HG03139 (cell line): ENCODE results near the gene TNC.
"Not testable (repeated sequence)": the region's sequence is repeated elsewhere in the genome, so short reads cannot be mapped to it uniquely, and the experiment has no call there.

Source experiments
- ATAC-seq: cut with Tn5 transposase; IDR thresholded peaks from one replicate; pipeline ENCODE4 v1.9.1; 2021; ENCODE audit not compliant: unreplicated experiment

The TNC gene

DNA sequence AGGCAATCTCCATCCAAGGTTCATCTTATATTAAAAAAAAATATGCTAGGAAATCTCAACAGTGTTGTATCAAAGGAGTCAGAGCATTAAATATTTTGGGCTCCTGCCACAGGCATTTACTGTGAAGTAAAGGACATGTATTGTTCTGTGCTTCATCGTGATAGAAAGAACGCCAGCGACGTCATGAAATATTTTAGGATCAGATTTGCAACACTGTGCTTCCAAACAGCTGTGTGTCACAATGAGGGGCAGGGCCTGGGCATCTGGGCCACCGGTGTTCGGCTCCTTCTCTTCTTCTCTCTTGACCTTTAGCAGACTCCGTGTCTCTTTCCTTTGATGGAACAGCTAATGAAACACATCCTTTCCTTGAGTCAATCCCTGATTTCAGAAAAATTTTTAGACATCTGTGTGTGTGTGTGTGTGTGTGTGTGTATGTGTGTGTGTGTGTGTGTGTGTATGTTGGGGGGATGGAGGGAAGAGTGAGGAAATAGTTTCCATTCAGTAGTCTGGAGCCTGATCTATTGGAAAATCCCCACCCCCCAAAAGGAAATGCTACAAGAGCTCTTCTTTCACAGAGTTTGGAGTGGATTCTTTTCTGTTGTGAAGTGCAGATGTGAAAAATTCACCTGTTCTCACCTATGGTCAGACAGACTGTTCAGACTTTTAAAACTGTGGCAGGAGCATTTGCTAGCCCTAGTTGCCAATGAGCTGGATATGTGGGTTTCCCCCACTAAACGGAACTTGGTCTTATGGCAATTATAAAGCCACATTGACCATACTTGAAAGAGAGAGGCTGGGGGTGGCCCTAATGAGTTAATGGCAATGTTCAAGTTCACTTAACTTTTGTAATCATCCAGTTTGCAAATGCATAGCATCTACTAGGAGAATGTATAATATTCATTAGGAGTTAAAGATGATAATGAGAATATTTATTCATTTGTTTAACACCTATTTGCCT, 18.1 kb upstream of the TNC start:
- ATAC-seq, result no peak

DNA sequence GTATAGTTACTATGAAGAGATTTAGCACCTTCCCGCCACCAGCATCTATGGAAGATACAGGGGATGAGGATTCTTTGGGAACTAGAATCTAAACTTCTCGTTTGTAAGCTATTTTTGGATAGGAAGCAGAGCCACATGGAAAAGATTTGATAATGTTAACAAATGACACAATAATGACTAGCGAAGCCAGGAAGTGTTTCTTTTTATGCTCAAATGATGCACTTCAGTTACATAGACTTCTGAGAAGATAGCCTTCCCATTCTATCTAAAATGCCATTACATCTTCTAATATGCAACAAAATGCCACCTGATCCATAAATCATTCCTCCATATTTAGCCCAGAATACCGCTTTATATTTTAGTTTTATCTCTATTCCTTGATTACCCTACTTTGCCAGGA, 17.0 kb upstream of the TNC start:
- no peak for ATAC-seq

- ATAC-seq, result no peak
These were observed 15.7 kb upstream of the TNC start for GRCh38 chr9:115133649-115134048.

DNA sequence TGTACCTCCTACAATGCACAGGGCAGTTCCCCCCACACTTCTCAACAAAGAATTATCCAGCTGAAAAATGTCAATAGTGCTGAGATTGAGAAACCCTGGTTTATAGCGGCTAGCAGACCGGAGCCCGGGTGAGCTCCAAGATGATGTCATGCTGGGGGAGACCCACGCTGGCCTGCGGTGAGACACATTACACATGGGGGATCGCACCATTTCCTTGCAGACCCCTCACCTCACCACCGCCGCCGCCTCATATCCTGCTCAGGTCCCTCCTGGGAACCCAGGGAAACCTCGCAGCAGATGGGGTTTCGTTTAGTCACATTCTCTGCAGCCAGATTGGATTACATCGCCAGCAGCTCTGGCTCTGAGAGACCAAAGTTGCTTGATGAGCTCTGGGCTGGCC, 14.7 kb upstream of the TNC start:
- no peak for ATAC-seq

DNA sequence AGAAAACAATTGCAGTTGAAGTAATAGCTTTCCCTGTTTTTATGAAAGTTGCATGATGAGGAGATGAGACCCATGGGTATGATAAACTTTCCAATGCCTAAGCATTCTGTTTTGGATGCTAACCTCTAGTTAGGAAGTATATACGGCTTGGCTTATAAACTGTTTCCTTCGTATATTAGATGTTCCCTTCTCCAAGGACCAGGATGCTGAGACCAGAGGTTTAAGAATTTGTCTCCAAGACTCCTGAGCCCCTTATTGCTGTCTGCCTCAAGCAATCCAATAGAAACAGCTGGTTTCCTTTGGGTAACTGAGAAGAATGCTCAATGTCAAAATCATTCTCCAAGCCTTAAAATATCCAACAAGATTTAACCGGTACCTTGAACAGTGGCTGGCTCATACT, 12.2 kb upstream of the TNC start:
- no peak for ATAC-seq

- ATAC-seq, result not testable (repeated sequence)
These were observed 10.8 kb upstream of the TNC start for GRCh38 chr9:115128726-115129125.

- ATAC-seq, result no peak
These were observed 9.3 kb upstream of the TNC start for GRCh38 chr9:115127191-115127817.

DNA sequence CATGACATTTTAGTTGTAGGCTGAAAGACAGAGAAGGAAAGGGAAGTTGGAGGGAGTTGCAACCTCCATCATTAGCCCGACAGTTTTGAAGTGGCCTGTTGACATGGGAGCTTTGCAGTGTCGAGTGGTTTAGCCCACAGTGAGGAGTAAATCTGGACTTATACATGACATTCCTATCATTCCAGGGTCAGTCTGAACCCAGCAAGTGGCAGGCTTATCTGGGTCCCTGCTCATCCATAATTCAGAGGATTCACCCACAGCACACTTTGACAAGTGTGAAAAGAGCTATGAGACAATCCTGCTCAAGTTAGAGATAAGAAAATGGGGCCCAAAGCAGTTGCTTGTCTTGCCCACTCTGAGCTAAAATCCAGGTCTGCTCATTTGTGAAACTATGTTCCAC, 8.4 kb upstream of the TNC start:
- no peak for ATAC-seq

DNA sequence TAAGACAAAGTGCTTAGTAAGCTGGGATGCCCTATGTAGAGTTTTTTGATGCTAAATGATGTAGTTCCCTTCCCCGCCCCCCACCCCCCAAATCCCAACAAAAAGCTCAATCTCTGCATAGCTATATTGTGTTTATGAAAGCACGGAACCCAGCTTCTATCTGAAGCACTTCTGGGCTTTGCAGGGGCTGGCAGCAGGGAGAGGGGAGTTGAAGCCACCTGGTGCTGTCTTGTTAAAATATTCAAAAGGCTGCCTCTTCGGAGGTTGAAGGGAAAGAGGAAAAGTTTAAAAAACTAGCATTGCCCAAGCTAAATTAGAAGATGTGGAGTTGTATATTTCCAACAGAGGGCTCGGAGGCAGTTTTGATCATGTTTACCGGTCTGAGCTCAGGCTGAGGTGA, 5.0 kb upstream of the TNC start:
- no peak for ATAC-seq

DNA sequence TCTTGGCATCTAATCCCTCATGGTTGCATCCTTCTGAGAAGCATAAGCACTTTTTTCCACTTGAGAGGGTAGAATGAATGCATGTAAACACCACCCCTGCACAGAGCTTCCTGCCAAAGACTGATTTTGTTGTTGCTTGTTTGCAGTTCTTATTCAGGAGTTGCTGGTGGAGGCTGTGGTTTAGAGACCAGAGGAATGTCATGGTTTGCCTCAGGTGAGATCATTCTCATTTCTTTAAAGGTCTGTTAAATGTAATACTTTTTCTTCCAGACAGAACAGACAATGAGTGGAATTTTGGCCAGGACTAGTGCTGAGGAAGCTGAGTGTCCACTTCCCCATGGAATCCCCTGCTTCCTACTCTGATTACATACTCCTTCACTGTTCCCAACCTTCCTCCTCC, 3.2 kb upstream of the TNC start:
- no peak for ATAC-seq

GRCh38 chr9:115118879-115119218, 892 bp upstream of the TNC start:
- no peak for ATAC-seq

GRCh38 chr9:115116421-115117284, 1.3 kb downstream of the TNC start:
- ATAC-seq, result no peak

GRCh38 chr9:115115924-115116323, 2.0 kb downstream of the TNC start:
- no peak for ATAC-seq

- ATAC-seq, result no peak
These were observed 2.7 kb downstream of the TNC start for GRCh38 chr9:115115117-115115880.

DNA sequence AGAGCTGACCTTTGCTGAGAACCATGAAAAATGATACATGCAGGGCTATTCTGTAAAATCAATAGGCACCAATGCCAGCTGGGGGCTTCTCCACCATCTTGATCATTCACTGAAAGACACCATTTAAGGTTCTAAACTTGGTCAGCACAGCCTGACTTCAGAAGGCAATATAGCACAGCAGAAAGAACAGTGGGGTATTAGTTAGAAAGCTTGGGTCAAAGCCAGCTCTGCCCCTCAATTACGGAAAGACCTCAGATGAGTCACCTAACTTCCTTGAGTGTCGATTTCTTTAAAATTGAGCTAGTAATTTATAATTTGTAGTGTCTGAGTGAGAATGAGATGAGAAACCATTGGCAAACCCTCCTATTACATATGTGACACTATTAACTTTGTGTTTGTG, 3.4 kb downstream of the TNC start:
- ATAC-seq, result no peak

- no peak for ATAC-seq
These were observed 3.9 kb downstream of the TNC start for GRCh38 chr9:115114084-115114483.

- ATAC-seq, result no peak
These were observed 6.1 kb downstream of the TNC start for GRCh38 chr9:115111874-115112273.

GRCh38 chr9:115109486-115109885, 8.5 kb downstream of the TNC start:
- ATAC-seq, result no peak

DNA sequence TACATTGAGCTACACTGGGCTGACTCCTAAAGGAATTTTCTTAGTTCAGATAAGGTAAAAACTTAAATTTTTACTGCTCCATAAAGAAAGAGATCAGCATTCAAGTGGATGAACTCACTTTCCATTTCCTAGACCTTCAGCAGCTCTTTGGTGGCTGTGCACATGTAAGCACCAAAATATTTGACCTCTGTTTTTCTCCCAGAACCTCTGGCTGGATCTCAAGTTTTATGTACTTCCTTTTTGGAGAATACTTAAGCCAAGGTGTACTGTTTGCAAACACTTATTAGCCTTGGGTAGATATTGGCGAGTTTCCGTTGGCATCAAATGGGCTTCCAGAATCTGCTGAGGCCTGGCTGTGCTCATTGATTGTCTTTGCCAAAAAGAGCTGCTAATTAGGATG, 10.3 kb downstream of the TNC start:
- ATAC-seq, result no peak

- ATAC-seq, result no peak
These were observed 11.3 kb downstream of the TNC start for GRCh38 chr9:115106642-115107041.

- ATAC-seq, result no peak
These were observed 12.0 kb downstream of the TNC start for GRCh38 chr9:115106001-115106400.
